GM19463 (cell line): ENCODE data around the gene FHIP1A.
"Not testable (repeated sequence)": the region's sequence is repeated elsewhere in the genome, so short reads cannot be mapped to it uniquely, and the experiment has no call there.

ENCODE experiments used
- ATAC-seq: cut with Tn5 transposase; IDR thresholded peaks from one replicate; pipeline ENCODE4 v1.9.1; 2021; ENCODE audit warnings: mild to moderate bottlenecking, moderate library complexity; ENCODE audit not compliant: unreplicated experiment

Gene FHIP1A

DNA sequence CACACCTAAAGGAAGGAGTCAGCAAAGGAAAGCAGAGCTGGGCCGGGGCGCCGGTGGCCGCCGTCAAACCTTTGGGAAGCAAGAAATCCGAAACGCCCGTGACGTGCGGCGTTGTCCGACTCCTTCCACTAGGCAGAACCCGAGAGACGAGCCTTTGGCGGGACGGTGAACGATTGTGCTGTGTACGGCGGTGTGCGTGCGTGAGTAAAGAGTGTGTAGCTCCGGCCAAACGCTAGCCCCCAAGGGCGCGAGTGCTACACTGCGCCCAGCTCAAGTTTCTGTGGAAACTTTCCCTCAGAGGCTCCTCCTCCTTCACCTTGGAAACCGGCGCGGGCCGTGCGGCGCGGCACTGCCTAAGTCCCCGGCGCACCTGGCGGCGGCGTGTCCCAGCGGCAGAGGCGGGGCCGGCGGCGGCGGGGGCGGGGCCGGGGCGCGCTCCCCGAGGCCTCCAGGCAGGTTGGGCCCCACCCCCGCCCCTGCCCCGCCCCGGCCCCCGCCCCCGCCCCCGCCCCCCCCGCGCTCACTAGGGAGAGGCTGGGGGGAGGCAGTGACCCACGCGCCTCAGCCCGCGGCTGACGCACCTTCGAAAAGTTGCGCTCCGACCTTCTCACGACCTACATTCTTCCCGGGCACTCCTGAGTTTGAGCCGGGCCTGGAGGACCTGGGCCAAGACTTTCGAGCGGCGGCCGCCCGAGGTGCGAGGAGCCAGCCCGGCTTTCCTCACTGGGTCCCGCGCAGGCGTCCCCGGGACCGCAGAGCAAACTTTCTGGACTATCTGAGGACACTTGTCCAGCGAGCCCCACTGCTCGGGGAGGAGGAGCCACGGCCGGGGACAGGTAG is at the start of gene FHIP1A:
TSS of gene FHIP1A (plus strand) at position 547 of the 840 bp plus-strand sequence. CDS start 157,084 bp downstream, outside the sequence.
- peak; percentile 83 for ATAC-seq

- ATAC-seq: no peak
These were observed 49.4 kb upstream of the FHIP1A start for GRCh38 chr4:151359576-151359975.

GRCh38 chr4:151361126-151361525 is 47.9 kb upstream of the FHIP1A start:
- ATAC-seq: no peak

DNA sequence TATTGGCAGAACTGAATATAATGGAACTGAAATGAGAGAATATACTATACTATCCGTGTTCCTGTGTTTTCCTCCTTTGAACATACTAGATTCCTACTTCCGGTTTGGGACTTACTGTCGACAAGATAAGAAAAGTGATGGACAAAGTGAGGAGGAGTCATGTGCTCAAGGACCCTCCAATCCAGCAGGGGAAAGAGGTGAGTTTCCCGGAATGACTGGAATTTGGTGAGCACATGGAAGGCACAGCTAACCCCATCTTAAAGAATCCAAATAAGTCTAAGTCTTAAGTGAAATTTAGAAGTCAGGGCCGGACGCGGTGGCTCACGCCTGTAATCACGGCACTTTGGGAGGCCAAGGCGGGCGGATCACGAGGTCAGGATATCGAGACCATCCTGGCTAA is 47.0 kb upstream of the FHIP1A start:
- no peak for ATAC-seq

- ATAC-seq: peak; percentile 99
These were observed 46.4 kb upstream of the FHIP1A start for GRCh38 chr4:151362404-151363164.

GRCh38 chr4:151376540-151376939 is 32.4 kb upstream of the FHIP1A start:
- no peak for ATAC-seq

DNA sequence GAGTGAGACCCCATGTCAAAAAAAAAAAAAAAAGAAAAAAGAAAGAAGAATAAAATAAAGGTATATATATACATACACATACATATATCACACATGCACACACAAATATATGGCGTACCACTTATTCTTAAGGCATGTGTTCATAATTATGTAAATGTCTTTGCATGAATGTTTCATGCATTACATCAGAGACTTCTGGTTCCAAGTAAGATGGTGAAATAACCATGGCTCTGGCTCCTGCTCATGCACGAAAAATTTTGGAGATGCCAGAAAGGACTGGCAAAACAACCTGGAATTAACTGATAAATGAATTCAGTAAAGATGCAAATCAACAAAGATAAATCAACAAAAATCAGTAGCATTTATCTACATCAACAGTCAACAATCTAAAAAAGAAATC is 19.7 kb upstream of the FHIP1A start:
- no peak for ATAC-seq

DNA sequence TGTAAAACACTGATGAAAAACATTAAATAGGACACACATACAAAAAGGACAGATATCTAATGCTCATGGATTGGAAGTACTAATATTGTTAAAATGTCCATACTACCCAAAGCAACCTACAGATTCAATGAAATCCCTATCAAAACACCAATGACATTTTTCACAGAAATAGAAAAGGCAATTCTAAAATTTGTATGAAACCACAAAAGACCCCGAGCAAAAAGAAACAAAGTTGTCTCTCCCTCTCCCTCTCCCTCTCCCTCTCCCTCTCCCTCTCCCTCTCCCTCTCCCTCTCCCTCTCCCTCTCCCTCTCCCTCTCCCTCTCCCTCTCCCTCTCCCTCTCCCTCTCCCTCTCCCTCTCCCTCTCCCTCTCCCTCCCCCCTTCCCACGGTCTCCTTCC is 19.2 kb upstream of the FHIP1A start:
- ATAC-seq: not testable (repeated sequence)

- ATAC-seq: no peak
These were observed 13.1 kb upstream of the FHIP1A start for GRCh38 chr4:151395873-151396272.

DNA sequence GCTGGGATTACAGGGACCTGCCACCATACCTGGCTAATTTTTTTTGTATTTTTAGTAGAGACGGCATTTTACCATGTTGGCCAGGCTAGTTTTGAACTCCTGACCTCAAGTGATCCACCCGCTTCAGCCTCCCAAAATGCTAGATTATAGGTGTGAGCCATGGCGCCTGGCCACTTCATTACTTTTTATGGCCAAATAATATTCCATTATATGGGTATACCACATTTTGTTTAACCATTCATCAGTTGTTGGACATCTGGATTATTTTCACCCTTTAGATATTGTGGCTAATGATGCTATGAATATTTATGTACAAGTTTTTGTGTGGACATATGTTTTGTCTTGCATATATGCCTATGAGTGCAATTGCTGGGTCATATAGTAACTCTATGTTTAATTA is 8.6 kb upstream of the FHIP1A start:
- no peak for ATAC-seq

DNA sequence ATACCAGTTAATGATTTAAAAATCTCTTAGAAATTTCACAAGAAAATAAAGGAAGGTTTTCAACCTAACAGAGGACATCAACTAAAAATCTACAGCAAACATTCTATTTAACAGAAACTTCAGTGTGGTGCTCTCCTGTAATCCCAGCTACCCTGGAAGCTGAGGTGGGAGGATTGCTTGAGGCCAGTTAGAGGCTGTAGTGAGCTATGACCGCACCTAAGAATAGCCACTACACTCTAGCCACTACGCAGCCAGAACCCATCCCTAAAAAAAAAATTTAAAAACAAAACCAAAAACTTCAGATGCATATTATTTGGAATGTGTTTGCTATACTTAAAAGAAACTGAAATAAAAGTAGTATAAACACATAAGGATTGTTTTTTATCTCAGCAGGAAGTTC is 7.2 kb upstream of the FHIP1A start:
- no peak for ATAC-seq

- ATAC-seq: no peak
These were observed 6.7 kb upstream of the FHIP1A start for GRCh38 chr4:151402145-151402865.

DNA sequence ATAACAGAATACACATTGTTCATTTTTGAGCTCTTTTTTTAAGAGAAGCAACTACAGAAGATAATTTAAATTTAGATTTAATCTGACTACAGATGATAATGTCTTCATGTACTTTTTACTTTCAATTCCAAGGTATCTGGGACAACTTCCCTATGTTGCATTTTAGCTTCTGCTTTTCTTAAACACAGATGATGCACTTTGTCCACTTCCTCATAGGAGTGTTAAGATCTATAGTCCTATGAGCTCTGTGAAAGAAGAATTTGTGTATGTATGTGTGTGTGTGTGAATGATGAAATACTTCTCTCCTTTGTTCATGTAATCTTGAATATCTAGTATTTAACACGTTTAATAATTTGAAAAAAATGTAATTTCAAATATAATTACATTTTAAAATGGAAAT is 5.3 kb upstream of the FHIP1A start:
- no peak for ATAC-seq

GRCh38 chr4:151404802-151405201 is 4.2 kb upstream of the FHIP1A start:
- ATAC-seq: not testable (repeated sequence)

DNA sequence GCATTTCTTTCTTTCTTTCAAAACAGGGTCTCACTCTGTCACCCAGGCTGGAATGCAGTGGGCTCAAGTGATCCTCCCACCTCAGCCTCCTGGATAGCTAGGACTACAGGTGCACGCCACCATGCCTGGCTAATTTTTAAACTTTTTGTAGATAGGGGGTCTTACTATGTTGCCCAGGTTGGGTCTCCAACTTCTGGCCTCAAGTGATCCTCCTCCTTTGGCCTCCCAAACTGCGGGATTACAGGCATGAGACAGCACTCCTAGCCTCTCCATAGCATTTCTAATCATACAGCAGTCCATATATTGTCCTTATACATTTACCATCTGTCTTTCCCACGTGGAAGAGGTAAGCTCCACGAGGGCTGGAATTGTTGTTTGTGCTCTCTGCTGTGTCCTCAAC is 2.0 kb upstream of the FHIP1A start:
- no peak for ATAC-seq

- ATAC-seq: peak; percentile 74
These were observed 1.3 kb upstream of the FHIP1A start for GRCh38 chr4:151407466-151408379.

DNA sequence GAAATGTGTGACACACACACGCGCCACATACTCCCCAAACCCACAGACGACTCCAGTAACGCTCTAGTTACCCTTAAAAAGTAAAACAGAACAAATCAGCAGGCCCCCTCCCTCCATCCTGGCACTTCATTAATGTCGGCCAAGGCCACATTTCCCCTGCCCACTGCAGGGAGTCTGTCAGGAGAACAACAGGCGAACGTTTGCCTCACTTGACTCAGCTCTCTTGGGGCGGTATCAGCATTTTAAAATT is 671 bp upstream of the FHIP1A start:
- no peak for ATAC-seq

- ATAC-seq: no peak
These were observed 716 bp downstream of the FHIP1A start for GRCh38 chr4:151409470-151410313.

DNA sequence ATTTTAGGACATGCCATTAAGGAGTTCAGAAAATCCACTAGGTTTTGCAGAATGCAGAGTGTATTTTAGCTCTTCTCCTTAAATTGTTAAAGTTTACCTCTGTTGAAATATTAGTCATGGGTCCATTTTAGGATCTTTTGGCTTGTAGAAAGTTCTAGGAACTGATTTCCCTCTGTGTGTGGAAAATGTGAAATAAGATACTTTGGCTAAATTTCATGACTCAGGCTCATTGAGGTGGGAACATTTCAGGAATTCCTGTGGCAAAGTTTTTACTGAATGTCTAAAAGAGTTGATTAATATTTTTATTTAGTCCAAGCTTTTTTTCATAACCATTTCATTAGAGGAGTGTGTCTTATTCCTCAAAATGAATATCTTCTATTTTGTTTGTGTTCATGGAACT is 7.0 kb downstream of the FHIP1A start:
- ATAC-seq: no peak

- ATAC-seq: peak; percentile 80
These were observed 8.2 kb downstream of the FHIP1A start for GRCh38 chr4:151417164-151417571.
